LNCaP clone FGC (cell line): ENCODE results near the gene BUB1B.

ENCODE experiments used
- DNase-seq: peaks from one replicate; pipeline ENCODE4 v3.0.0-alpha.2; 2011; ENCODE audit warnings: low read depth
- H3K4me3 ChIP-seq: 2 replicates; pipeline ENCODE4 v1.5.1; 2011; ENCODE audit warnings: mild to moderate bottlenecking, low read depth, low read length, control low read depth
- CTCF ChIP-seq: IDR thresholded peaks from 2 replicates; pipeline ENCODE4 v1.5.1; 2012; ENCODE audit warnings: mild to moderate bottlenecking; ENCODE audit not compliant: control insufficient read depth, insufficient read depth; ENCODE audit errors: extremely low read depth

BUB1B gene

GRCh38 chr15:40198355-40199085, 37.7 kb downstream of the BUB1B start:
- no peak overlapping the region for H3K4me3 ChIP-seq
- TF ChIP-seq CTCF, result no peak
- no peak for DNase-seq

GRCh38 chr15:40204100-40204499, 43.2 kb downstream of the BUB1B start:
- no peak for DNase-seq
- no peak for TF ChIP-seq CTCF

GRCh38 chr15:40217166-40217824, 56.4 kb downstream of the BUB1B start:
- peak overlapping the region; percentile 5; the same call in 1 of the 2 replicates for H3K4me3 ChIP-seq
- TF ChIP-seq CTCF, result peak; percentile 81
- peak; percentile 81 for DNase-seq

More at GRCh38 chr15:40204100-40204499, 43.2 kb downstream of the BUB1B start:
- no peak overlapping the region for H3K4me3 ChIP-seq

- no peak for TF ChIP-seq CTCF
- H3K4me3 ChIP-seq, result no peak overlapping the region
Measured at GRCh38 chr15:40219801-40220200, 58.9 kb downstream of the BUB1B start.

GRCh38 chr15:40222131-40222530, 61.3 kb downstream of the BUB1B start:
- no peak for TF ChIP-seq CTCF
- no peak overlapping the region for H3K4me3 ChIP-seq
- DNase-seq, result no peak

More at GRCh38 chr15:40219801-40220200, 58.9 kb downstream of the BUB1B start:
- DNase-seq, result no peak

GRCh38 chr15:40226736-40227135, 65.9 kb downstream of the BUB1B start:
- DNase-seq, result no peak
- no peak overlapping the region for H3K4me3 ChIP-seq
- TF ChIP-seq CTCF, result no peak

- H3K4me3 ChIP-seq, result no peak overlapping the region
- TF ChIP-seq CTCF, result no peak
- no peak for DNase-seq
Measured at GRCh38 chr15:40229316-40229715, 68.4 kb downstream of the BUB1B start.
